RWPE2 (cell line): ENCODE measurements around the gene NID2.

Experiments
- ATAC-seq: fragments of 200-7000 bp; cut with Tn5 transposase; 3 replicates; pipeline ENCODE4 v1.9.1; 2021; ENCODE audit warnings: low read depth
- DNase-seq: peaks from one replicate; pipeline ENCODE4 v3.0.0-alpha.2; 2020; ENCODE audit warnings: low spot score
- H3K27ac ChIP-seq: fragments of 450-650 bp; 2 replicates; pipeline ENCODE4 v1.5.1; 2017; ENCODE audit warnings: mild to moderate bottlenecking; ENCODE audit not compliant: poor library complexity, severe bottlenecking
- H3K27me3 ChIP-seq: fragments of 250-450 bp; sonication (Bioruptor Pico); 2 replicates; pipeline ENCODE4 v1.5.1; 2021; ENCODE audit warnings: mild to moderate bottlenecking, moderate library complexity; ENCODE audit not compliant: insufficient read depth, poor library complexity, severe bottlenecking
- H3K36me3 ChIP-seq: fragments of 250-450 bp; sonication (Bioruptor Pico); 2 replicates; pipeline ENCODE4 v1.5.1; 2020; ENCODE audit warnings: low read depth, mild to moderate bottlenecking, moderate library complexity
- H3K4me1 ChIP-seq: fragments of 250-450 bp; sonication (Bioruptor Pico); 2 replicates; pipeline ENCODE4 v1.5.1; 2021; ENCODE audit warnings: mild to moderate bottlenecking, moderate library complexity; ENCODE audit not compliant: insufficient read depth, poor library complexity, severe bottlenecking
- H3K4me3 ChIP-seq: fragments of 250-450 bp; sonication (Bioruptor Pico); 2 replicates; pipeline ENCODE4 v1.5.1; 2021; ENCODE audit warnings: mild to moderate bottlenecking, moderate library complexity; ENCODE audit not compliant: severe bottlenecking
- H3K9me3 ChIP-seq: fragments of 250-450 bp; sonication (Bioruptor Pico); 2 replicates; pipeline ENCODE4 v1.5.1; 2021; ENCODE audit warnings: mild to moderate bottlenecking, moderate library complexity; ENCODE audit not compliant: severe bottlenecking
- TF ChIP-seq, protein P1 (sequence below): fragments of 450-650 bp; IDR thresholded peaks from one replicate; pipeline ENCODE4 v1.5.1; 2017; ENCODE audit warnings: mild to moderate bottlenecking, moderate library complexity; ENCODE audit not compliant: poor library complexity, severe bottlenecking

Gene NID2

DNA sequence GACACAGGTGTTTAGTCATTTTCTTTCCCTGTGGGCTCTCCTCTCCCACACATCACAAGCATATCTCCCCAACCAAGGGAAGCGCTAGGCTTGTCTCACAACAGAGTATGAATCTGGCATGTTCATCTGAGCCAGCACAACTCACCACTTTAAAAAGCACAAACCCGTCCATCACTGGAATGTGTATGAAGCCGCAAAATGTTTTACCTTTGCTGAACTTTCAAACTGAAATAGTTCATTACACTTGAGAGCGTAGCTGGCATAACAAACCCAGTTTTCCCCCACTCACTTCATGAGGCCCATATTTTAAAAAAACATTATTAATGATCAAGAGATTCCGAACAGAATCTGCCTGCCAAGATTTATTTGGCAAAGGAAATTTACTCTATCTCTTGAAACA is 15.8 kb downstream of the NID2 start:
- TF ChIP-seq, protein P1, sequence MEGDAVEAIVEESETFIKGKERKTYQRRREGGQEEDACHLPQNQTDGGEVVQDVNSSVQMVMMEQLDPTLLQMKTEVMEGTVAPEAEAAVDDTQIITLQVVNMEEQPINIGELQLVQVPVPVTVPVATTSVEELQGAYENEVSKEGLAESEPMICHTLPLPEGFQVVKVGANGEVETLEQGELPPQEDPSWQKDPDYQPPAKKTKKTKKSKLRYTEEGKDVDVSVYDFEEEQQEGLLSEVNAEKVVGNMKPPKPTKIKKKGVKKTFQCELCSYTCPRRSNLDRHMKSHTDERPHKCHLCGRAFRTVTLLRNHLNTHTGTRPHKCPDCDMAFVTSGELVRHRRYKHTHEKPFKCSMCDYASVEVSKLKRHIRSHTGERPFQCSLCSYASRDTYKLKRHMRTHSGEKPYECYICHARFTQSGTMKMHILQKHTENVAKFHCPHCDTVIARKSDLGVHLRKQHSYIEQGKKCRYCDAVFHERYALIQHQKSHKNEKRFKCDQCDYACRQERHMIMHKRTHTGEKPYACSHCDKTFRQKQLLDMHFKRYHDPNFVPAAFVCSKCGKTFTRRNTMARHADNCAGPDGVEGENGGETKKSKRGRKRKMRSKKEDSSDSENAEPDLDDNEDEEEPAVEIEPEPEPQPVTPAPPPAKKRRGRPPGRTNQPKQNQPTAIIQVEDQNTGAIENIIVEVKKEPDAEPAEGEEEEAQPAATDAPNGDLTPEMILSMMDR = no peak
- Histone ChIP-seq H3K4me3 (no peak overlapping the region), H3K9me3 (no peaks in the 10 kb centered on the region), H3K27ac (no peak overlapping the region), H3K4me1 (peaks cover 4% of the 10 kb centered on the region), H3K27me3 (peaks cover 6% of the 10 kb centered on the region), H3K36me3 (no peaks in the 10 kb centered on the region)
- ATAC-seq = no peak
- no peak for DNase-seq

DNA sequence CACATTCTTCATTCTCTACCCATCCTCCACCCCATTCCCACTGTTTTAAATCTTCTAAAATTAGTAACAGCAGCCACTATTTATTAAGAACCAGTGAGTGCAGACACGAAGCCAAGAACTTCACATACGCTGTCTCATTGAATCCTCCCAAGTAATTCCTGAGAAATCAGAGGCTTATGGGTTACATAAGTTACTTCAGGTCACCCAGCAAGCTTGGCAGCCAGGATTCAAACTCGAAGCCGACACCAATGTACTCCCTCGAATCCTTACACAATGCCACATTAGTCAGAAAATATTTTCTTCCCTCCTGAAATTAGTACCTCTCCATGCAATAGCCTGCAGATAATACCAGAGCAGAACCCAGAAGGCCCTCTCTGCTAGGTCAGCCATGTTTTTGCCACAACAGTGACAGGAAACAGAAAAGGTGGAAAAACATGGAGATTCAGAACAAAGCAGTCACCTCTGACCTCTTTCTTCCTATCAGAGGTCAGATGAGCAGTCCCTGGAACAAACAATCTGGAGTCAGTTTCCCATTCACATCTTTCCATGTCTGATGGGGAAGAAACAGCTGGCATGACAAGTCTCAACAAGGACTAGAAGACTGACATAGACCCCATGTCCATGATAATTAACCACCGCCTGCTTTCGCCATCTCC is 16.4 kb downstream of the NID2 start:
- H3K4me3 ChIP-seq = no peak overlapping the region
- TF ChIP-seq, protein P1 = no peak
- H3K9me3 ChIP-seq = no peaks in the 10 kb centered on the region
- DNase-seq = no peak
- H3K27me3 ChIP-seq = peaks cover 6% of the 10 kb centered on the region
- peaks cover 4% of the 10 kb centered on the region for H3K4me1 ChIP-seq
- ATAC-seq = no peak
- H3K36me3 ChIP-seq = no peaks in the 10 kb centered on the region
- H3K27ac ChIP-seq = no peak overlapping the region

DNA sequence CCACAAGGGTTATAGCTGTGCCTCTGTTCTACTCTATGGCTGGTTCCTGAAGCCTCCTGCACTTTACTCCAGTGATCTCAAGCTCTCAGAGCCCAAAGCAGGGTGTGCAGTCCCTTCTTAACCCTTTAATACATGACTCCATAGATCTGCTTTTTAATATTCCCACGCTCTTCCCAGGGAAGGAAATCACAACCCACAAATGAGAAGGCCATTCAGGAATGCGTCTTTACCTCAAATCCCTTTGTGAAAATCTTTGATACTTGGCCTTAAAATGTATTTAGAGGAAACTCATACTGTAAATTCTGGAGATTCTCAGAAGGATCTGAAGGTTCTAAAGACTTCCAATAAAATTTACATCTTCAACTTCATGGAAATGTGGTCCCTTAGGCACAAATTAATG is 17.0 kb downstream of the NID2 start:
- H3K27ac ChIP-seq = no peak overlapping the region
- H3K4me3 ChIP-seq = no peak overlapping the region
- peaks cover 4% of the 10 kb centered on the region for H3K4me1 ChIP-seq
- ATAC-seq (no peak), DNase-seq (no peak)
- H3K27me3 ChIP-seq = peaks cover 6% of the 10 kb centered on the region
- H3K36me3 ChIP-seq = no peaks in the 10 kb centered on the region
- H3K9me3 ChIP-seq = no peaks in the 10 kb centered on the region
- TF ChIP-seq, protein P1 = no peak

DNA sequence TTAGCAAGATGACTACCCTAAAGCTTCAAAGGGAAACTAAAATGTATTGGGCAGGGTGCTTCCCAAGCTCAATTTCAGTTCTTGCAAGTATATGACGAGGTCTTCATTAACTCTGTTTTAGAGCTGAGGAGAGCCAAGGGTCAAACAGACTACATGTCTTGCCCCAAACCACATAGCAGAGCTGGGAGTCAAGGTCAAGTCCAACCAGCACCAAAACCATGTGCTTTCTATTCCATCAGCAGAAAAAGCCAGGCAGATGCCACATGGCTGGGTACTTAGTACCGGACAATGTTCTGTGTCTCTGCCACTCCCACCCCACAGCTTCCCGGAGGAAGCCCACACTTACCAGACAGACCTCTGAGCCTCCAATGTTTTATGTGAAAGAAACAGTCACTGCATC is 17.6 kb downstream of the NID2 start:
- ATAC-seq (no peak), DNase-seq (no peak)
- Histone ChIP-seq H3K36me3 (no peaks in the 10 kb centered on the region), H3K4me1 (peaks cover 4% of the 10 kb centered on the region), H3K27ac (no peak overlapping the region), H3K4me3 (no peak overlapping the region), H3K27me3 (peaks cover 6% of the 10 kb centered on the region), H3K9me3 (no peaks in the 10 kb centered on the region)
- TF ChIP-seq, protein P1 = no peak
